HG03565 (cell line): ENCODE data around the gene C4BPB.

Experiments
- ATAC-seq: cut with Tn5 transposase; IDR thresholded peaks from one replicate; pipeline ENCODE4 v1.9.1; 2021; ENCODE audit warnings: mild to moderate bottlenecking, moderate library complexity; ENCODE audit not compliant: unreplicated experiment

The C4BPB gene

GRCh38 chr1:207059881-207060280 is 28.8 kb upstream of the C4BPB start:
- no peak for ATAC-seq

- no peak for ATAC-seq
These were observed 28.1 kb upstream of the C4BPB start for GRCh38 chr1:207060596-207060995.

GRCh38 chr1:207062058-207062457 is 26.6 kb upstream of the C4BPB start:
- ATAC-seq: no peak

GRCh38 chr1:207063014-207063413 is 25.6 kb upstream of the C4BPB start:
- ATAC-seq: no peak

GRCh38 chr1:207064561-207064960 is 24.1 kb upstream of the C4BPB start:
- no peak for ATAC-seq

GRCh38 chr1:207067185-207067584 is 21.5 kb upstream of the C4BPB start:
- no peak for ATAC-seq

- ATAC-seq: no peak
These were observed 21.0 kb upstream of the C4BPB start for GRCh38 chr1:207067665-207068064.

- ATAC-seq: no peak
These were observed 19.6 kb upstream of the C4BPB start for GRCh38 chr1:207069061-207069460.

- ATAC-seq: no peak
These were observed 18.7 kb upstream of the C4BPB start for GRCh38 chr1:207069858-207070506.

GRCh38 chr1:207070811-207071210 is 17.8 kb upstream of the C4BPB start:
- no peak for ATAC-seq

GRCh38 chr1:207071426-207071825 is 17.2 kb upstream of the C4BPB start:
- ATAC-seq: no peak

- ATAC-seq: no peak
These were observed 16.4 kb upstream of the C4BPB start for GRCh38 chr1:207072233-207072632.

- ATAC-seq: no peak
These were observed 14.5 kb upstream of the C4BPB start for GRCh38 chr1:207073906-207074820.

- no peak for ATAC-seq
These were observed 12.3 kb upstream of the C4BPB start for GRCh38 chr1:207076181-207076955.

GRCh38 chr1:207077012-207077411 is 11.6 kb upstream of the C4BPB start:
- ATAC-seq: no peak

- no peak for ATAC-seq
These were observed 10.9 kb upstream of the C4BPB start for GRCh38 chr1:207077470-207078377.

- ATAC-seq: no peak
These were observed 10.0 kb upstream of the C4BPB start for GRCh38 chr1:207078578-207079132.

GRCh38 chr1:207079706-207080241 is 8.9 kb upstream of the C4BPB start:
- no peak for ATAC-seq

GRCh38 chr1:207081088-207081487 is 7.6 kb upstream of the C4BPB start:
- ATAC-seq: no peak

- no peak for ATAC-seq
These were observed 6.9 kb upstream of the C4BPB start for GRCh38 chr1:207081806-207082205.
